HepG2 (cell line): ENCODE measurements around the gene UPK1A. TPM values are rescaled to one million over a fixed set of nuclear protein-coding genes. Genes with fewer than 3 reads are reported as not detected.
A peak's percentile ranks its signal among the peaks of the same experiment; 100 is the strongest.

Source experiments
- ATF4 ChIP-seq, 2 experiments: fragments of 450-650 bp in 1 of 2; sonication (generic) in 1 of 2; formaldehyde crosslinking; IDR thresholded peaks; 2 replicates each; pipeline versions ENCODE4 v1.5.0 to v1.8.0; 2020 to 2022; ENCODE audit warnings: mild to moderate bottlenecking in 1 of 2, missing genetic modification reagents in 1 of 2
- ATF6 ChIP-seq: sonication (generic); formaldehyde crosslinking; conservative IDR thresholded peaks from 2 replicates; pipeline ENCODE4 v1.4.0; 2020; ENCODE audit warnings: missing genetic modification reagents
- BCL3 ChIP-seq: sonication (generic); formaldehyde crosslinking; IDR thresholded peaks from 2 replicates; pipeline ENCODE4 v1.5.1; 2020; ENCODE audit warnings: mild to moderate bottlenecking, missing genetic modification reagents, moderate library complexity
- GTF2F1 ChIP-seq: fragments of 150-350 bp; IDR thresholded peaks from 2 replicates; pipeline ENCODE4 v1.6.1; 2014; ENCODE audit warnings: low read length
- MED13 ChIP-seq: sonication (generic); formaldehyde crosslinking; IDR thresholded peaks from 2 replicates; pipeline ENCODE4 v1.5.0; 2020; ENCODE audit warnings: missing genetic modification reagents
- PCBP2 ChIP-seq: fragments of 200-400 bp; formaldehyde crosslinking; optimal IDR thresholded peaks from 2 replicates; pipeline ENCODE3; 2018; ENCODE audit warnings: low read length, low read depth; ENCODE audit not compliant: poor library complexity, severe bottlenecking
- PRMT3 ChIP-seq: sonication (generic); formaldehyde crosslinking; IDR thresholded peaks from 2 replicates; pipeline ENCODE4 v1.8.1; 2022; ENCODE audit warnings: low read depth, mild to moderate bottlenecking, moderate library complexity, missing genetic modification reagents, borderline replicate concordance
- SNAPC2 ChIP-seq: sonication (generic); formaldehyde crosslinking; IDR thresholded peaks from 2 replicates; pipeline ENCODE4 v1.8.1; 2022; ENCODE audit warnings: mild to moderate bottlenecking, missing genetic modification reagents
- SRY ChIP-seq: sonication (generic); formaldehyde crosslinking; IDR thresholded peaks from 2 replicates; pipeline ENCODE4 v1.8.0; 2022; ENCODE audit warnings: mild to moderate bottlenecking, missing genetic modification reagents
- TAF15 ChIP-seq: fragments of 200-400 bp; formaldehyde crosslinking; IDR thresholded peaks from one replicate; pipeline ENCODE4 v1.6.1; 2018; ENCODE audit warnings: mild to moderate bottlenecking, low read depth, low read length; ENCODE audit not compliant: poor library complexity, severe bottlenecking
- WIZ ChIP-seq: sonication (generic); formaldehyde crosslinking; IDR thresholded peaks from 2 replicates; pipeline ENCODE4 v1.5.1; 2020; ENCODE audit warnings: mild to moderate bottlenecking, missing genetic modification reagents
- ZBTB1 ChIP-seq: sonication (generic); formaldehyde crosslinking; IDR thresholded peaks from 2 replicates; pipeline ENCODE4 v1.4.0; 2020; ENCODE audit warnings: missing genetic modification reagents, borderline replicate concordance
- ZBTB25 ChIP-seq: IDR thresholded peaks from 2 replicates; pipeline ENCODE4 v1.6.1; 2018; ENCODE audit warnings: missing genetic modification reagents
- ZBTB3 ChIP-seq: sonication (generic); formaldehyde crosslinking; IDR thresholded peaks from 2 replicates; pipeline ENCODE4 v1.4.0; 2020; ENCODE audit warnings: low read depth, mild to moderate bottlenecking, moderate library complexity, missing genetic modification reagents, borderline replicate concordance
- ZFP91 ChIP-seq: sonication (generic); formaldehyde crosslinking; IDR thresholded peaks from 2 replicates; pipeline ENCODE4 v1.9.0; 2022; ENCODE audit warnings: missing genetic modification reagents, mild to moderate bottlenecking, borderline replicate concordance
- ZNF225 ChIP-seq: sonication (generic); formaldehyde crosslinking; IDR thresholded peaks from 2 replicates; pipeline ENCODE4 v1.4.0; 2020; ENCODE audit warnings: mild to moderate bottlenecking, missing genetic modification reagents
- ZNF251 ChIP-seq: sonication (generic); formaldehyde crosslinking; IDR thresholded peaks from 2 replicates; pipeline ENCODE4 v1.9.0; 2021; ENCODE audit warnings: mild to moderate bottlenecking, missing genetic modification reagents
- ZNF296 ChIP-seq: sonication (generic); formaldehyde crosslinking; conservative IDR thresholded peaks from 2 replicates; pipeline ENCODE4 v1.5.0; 2020; ENCODE audit warnings: mild to moderate bottlenecking, missing genetic modification reagents
- ZNF530 ChIP-seq: sonication (generic); formaldehyde crosslinking; IDR thresholded peaks from 2 replicates; pipeline ENCODE4 v1.5.0; 2020; ENCODE audit warnings: low read depth, mild to moderate bottlenecking, missing genetic modification reagents
- ZNF619 ChIP-seq: sonication (generic); formaldehyde crosslinking; IDR thresholded peaks from 2 replicates; pipeline ENCODE4 v1.4.0; 2020; ENCODE audit warnings: mild to moderate bottlenecking, missing genetic modification reagents
- ZNF7 ChIP-seq: IDR thresholded peaks from 2 replicates; pipeline ENCODE4 v1.6.1; 2016; ENCODE audit warnings: missing biosample characterization, missing genetic modification reagents
- ZNF761 ChIP-seq: sonication (generic); formaldehyde crosslinking; conservative IDR thresholded peaks from 2 replicates; pipeline ENCODE4 v1.4.0; 2020; ENCODE audit warnings: mild to moderate bottlenecking, missing genetic modification reagents
- polyA plus RNA-seq, 8 experiments: library from polyadenylated mRNA; depleted of rRNA in 3 of 8; stranded (reverse) in 7 of 8; unstranded in 1 of 8; fragments of >200 nt; fragmentation: Illumina TruSeq in 4 of 8; extraction: Trizol in 4 of 8; gene quantifications; 2 replicates each; pipeline versions ENCODE4 v1.2.1 to v1.2.3, GENCODE V29; 2011 to 2016; ENCODE audit warnings: low read depth in 4 of 8, missing spikeins in 1 of 8, mixed read lengths in 1 of 8; ENCODE audit not compliant: insufficient read depth in 1 of 8
- total RNA-seq, 5 experiments: library from RNA; depleted of rRNA; stranded (reverse); fragments of >200 nt; fragmentation: Illumina TruSeq; extraction: Trizol; gene quantifications; 2 replicates each; pipeline ENCODE4 v1.2.3, GENCODE V29; 2016; ENCODE audit warnings: low read depth in 1 of 5

The UPK1A gene
- total and polyA plus RNA-seq, 2 of the 13 experiments (the other 11 are each of a cell fraction or from before 2014, with no cell fraction given): 2.9 TPM; not detected in 1

- TF ChIP-seq ZNF530 (CRISPR knock-in tag): no peak
- TF ChIP-seq ZNF225 (CRISPR knock-in tag): 0 out of 2 replicates have a peak, but pooled peaks have one; percentile 45
- TF ChIP-seq TAF15: no peak
- no peak for TF ChIP-seq ZBTB1 (CRISPR knock-in tag)
- TF ChIP-seq ZBTB25: 0 out of 2 replicates have a peak, but pooled peaks have one; percentile 75
- TF ChIP-seq SNAPC2 (CRISPR knock-in tag): no peak; the same call in 1 of the 2 replicates
- 0 out of 2 replicates have a peak, but pooled peaks have one; percentile 3 for TF ChIP-seq ZBTB3 (CRISPR knock-in tag)
- TF ChIP-seq ZNF7: no peak
- no peak for TF ChIP-seq ZNF619 (CRISPR knock-in tag)
- no peak; the same call in 1 of the 2 replicates for TF ChIP-seq ATF6
- peak; percentile 94 for TF ChIP-seq ZNF296 (CRISPR knock-in tag)
- peak in 1 of 2 experiments; percentile 47; a peak in 1 of 4 replicates for TF ChIP-seq ATF4 (CRISPR knock-in tag; IDR thresholded peaks at IDR 0.05)
- TF ChIP-seq BCL3 (CRISPR knock-in tag): no peak; the same call in 1 of the 2 replicates
- no peak for TF ChIP-seq MED13
- TF ChIP-seq ZNF251: no peak
- TF ChIP-seq PRMT3 (CRISPR knock-in tag): no peak; the same call in 1 of the 2 replicates
- peak; percentile 44 for TF ChIP-seq SRY (CRISPR knock-in tag)
- no peak for TF ChIP-seq PCBP2
- no peak; the same call in 1 of the 2 replicates for TF ChIP-seq WIZ (CRISPR knock-in tag)
- TF ChIP-seq ZNF761: peak; percentile 56; the same call in 1 of the 2 replicates
- TF ChIP-seq GTF2F1: no peak
- peak; percentile 85; the same call in 1 of the 2 replicates for TF ChIP-seq ZFP91 (CRISPR knock-in tag)
Measured at GRCh38 chr19:35716801-35717664, 50.7 kb downstream of the UPK1A start (continued).
